Endothelial cell of umbilical vein (primary cell): ENCODE results near the gene NFIL3.

Source experiments
- CTCF ChIP-seq, 2 donors: IDR thresholded peaks; 1 replicate in 1 of 2; 2 replicates in 1 of 2; pipeline ENCODE4 v1.5.1; 2011; ENCODE audit warnings: low read length in 2 of 2, mild to moderate bottlenecking in 2 of 2, moderate library complexity in 2 of 2, control low read depth in 1 of 2, inconsistent platforms in 1 of 2, low read depth in 1 of 2; ENCODE audit not compliant: insufficient read depth in 1 of 2; ENCODE audit errors: extremely low read depth in 1 of 2
- EZH2 ChIP-seq: IDR thresholded peaks from 2 replicates; pipeline ENCODE4 v1.6.1; 2012; ENCODE audit warnings: borderline replicate concordance, low read depth, mild to moderate bottlenecking, moderate library complexity, low read length, inconsistent platforms; ENCODE audit not compliant: severe bottlenecking
- POLR2AphosphoS5 ChIP-seq: IDR thresholded peaks from 2 replicates; pipeline ENCODE4 v1.6.1; 2012; ENCODE audit warnings: low read depth, mild to moderate bottlenecking, control low read depth, low read length, moderate library complexity; ENCODE audit not compliant: insufficient read depth
- TF ChIP-seq, protein P1 (sequence below): IDR thresholded peaks from 2 replicates; pipeline ENCODE4 v1.6.1; 2011; ENCODE audit not compliant: insufficient read depth, insufficient read length

DNA sequence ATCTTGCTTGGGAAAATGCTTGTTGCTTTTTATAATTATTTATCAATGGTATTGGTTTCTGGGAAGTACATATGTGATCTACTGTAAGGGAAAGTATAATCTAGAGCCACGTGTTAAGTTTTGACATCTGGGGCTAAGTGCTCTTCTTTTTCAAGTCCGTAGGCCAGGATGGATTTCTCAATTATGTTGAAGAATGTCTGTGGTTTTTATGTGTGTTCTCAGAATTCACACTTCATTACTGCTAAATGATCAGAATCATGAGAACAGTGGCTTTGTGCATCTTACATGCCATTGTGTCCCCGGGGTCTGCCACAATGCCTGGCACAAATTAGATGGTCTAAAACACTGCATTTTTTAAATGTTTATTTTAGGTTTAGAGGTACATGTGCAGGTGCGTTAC is 47.4 kb downstream of the NFIL3 start:
- TF ChIP-seq EZH2 (no peak), CTCF (IDR thresholded peaks at IDR 0.05; ENCODE audit: extremely low read depth in 1 of 2, insufficient read depth in 1 of 2, low read depth in 1 of 2, low read length in 2 of 2) (no peak), POLR2AphosphoS5 (no peak)
- TF ChIP-seq, protein P1, sequence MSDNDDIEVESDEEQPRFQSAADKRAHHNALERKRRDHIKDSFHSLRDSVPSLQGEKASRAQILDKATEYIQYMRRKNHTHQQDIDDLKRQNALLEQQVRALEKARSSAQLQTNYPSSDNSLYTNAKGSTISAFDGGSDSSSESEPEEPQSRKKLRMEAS: no peak
